ENCODE data around the gene CTTN. TPM values are rescaled to one million over a fixed set of nuclear protein-coding genes. Genes with fewer than 3 reads are reported as not detected.

The CTTN gene
- total and polyA plus RNA-seq, 3 donors from 2014 or later = 136 to 377 (median 354) TPM

DNA sequence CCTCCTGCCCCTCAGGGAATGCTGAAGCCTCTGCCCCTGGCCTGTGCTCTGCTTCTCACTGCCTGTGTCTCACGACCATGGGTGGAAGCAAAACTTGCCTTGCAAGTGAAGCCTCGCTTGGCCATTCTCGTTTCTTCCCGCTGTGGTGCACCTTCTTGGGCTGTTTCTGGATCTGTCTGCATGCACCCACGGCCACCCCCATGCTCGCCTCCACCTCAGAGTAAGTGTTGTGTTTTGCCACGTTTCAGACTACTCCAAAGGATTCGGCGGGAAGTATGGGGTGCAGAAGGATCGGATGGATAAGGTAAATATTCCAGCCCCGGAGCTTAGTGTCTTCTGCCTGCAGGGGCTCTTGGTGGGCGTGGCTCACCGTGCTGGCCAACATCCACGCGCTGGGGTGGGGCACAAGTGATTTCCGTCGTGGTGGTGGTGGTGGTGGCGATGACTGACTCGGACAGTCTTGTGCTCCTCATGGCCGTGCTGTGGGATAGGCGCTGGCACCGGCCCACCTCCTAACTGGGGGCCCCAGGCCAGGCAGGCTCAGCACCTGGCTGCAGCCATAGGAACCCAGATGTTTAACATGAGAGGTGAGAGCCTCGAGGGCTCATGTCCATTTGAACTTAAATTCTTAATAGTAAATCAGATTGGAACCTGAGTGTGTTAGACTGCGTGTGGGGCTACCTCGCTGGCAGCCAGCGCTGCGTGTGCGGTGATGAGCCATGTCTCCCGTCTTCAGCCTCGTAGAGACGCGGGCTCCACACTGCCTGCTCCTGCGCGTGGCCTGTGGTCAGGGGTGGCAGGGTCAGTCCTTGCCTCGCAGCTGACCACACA is 24.6 kb downstream of the CTTN start:
- H3K4me3 ChIP-seq = no peak overlapping the region
- intact Hi-C loops (cut with DNase I; ENCODE audit: low total_unique reads) = no loop called here
- TF ChIP-seq CTCF (IDR thresholded peaks at IDR 0.05) = no peak
- no peak for TF ChIP-seq POLR2A (IDR thresholded peaks at IDR 0.05)

GRCh38 chr11:70423523-70424505 is 25.5 kb downstream of the CTTN start:
- intact Hi-C loops (cut with DNase I; ENCODE audit: low total_unique reads) = no loop called here
- TF ChIP-seq CTCF (IDR thresholded peaks at IDR 0.05) = no peak
- no peak for TF ChIP-seq POLR2A (IDR thresholded peaks at IDR 0.05)
- H3K4me3 ChIP-seq = no peak overlapping the region
- DNase-seq = no peak
- no peaks in the 10 kb centered on the region for H3K36me3 ChIP-seq (ENCODE audit: low read depth, missing control alignments)
- no peaks in the 10 kb centered on the region for H3K9me3 ChIP-seq
- H3K27ac ChIP-seq = no peak overlapping the region
- peaks cover 8% of the 10 kb centered on the region for H3K4me1 ChIP-seq
- 90 to 91% methylated on average over 26 to 34 of the region's 34 CpGs for WGBS, 2 donors
- H3K27me3 ChIP-seq = no peaks in the 10 kb centered on the region

More for the DNA sequence above, 24.6 kb downstream of the CTTN start:
- 94% methylated on average over 35 of the region's 35 CpGs for WGBS, 2 donors
- Histone ChIP-seq H3K27ac (no peak overlapping the region), H3K9me3 (no peaks in the 10 kb centered on the region), H3K36me3 (ENCODE audit: low read depth, missing control alignments) (no peaks in the 10 kb centered on the region), H3K27me3 (no peaks in the 10 kb centered on the region), H3K4me1 (peaks cover 8% of the 10 kb centered on the region)
- no peak for DNase-seq

DNA sequence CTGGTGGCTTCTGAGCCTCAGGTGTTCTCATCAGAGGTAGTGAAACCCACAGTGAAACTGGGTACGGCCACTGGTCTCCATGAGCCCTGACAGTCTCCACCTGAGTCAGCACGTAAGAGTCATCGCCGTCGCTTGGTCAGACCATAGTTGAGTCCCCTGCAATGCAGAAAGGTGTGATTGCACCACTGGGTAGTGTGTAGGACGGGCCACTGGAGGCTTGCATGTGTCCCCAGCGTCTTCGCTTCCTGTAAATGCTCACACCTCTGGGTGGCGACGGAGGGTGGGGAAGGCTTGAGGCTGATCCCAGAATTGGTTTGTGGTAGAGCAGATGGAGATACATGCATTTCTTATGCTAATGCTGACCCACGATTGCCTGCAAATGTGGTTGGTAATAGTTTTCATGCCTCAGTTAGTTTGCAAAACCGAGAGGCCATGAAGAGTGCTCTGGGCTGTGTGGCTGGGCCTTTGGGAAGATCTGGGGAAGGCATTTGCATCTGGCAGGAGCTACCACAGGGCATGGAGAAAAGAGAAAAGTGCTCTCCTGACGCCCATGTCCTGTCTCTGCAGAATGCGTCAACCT is 26.5 kb downstream of the CTTN start:
- no peak for DNase-seq
- 87 to 94% methylated on average over 6 to 14 of the region's 14 CpGs for WGBS, 2 donors
- Histone ChIP-seq H3K9me3 (no peaks in the 10 kb centered on the region), H3K4me1 (peaks cover 8% of the 10 kb centered on the region), H3K4me3 (no peak overlapping the region), H3K27me3 (no peaks in the 10 kb centered on the region), H3K27ac (no peak overlapping the region), H3K36me3 (ENCODE audit: low read depth, missing control alignments) (no peaks in the 10 kb centered on the region)
- no peak for TF ChIP-seq CTCF (IDR thresholded peaks at IDR 0.05)
- TF ChIP-seq POLR2A (IDR thresholded peaks at IDR 0.05) = no peak
- intact Hi-C loops (cut with DNase I; ENCODE audit: low total_unique reads) = no loop called here

DNA sequence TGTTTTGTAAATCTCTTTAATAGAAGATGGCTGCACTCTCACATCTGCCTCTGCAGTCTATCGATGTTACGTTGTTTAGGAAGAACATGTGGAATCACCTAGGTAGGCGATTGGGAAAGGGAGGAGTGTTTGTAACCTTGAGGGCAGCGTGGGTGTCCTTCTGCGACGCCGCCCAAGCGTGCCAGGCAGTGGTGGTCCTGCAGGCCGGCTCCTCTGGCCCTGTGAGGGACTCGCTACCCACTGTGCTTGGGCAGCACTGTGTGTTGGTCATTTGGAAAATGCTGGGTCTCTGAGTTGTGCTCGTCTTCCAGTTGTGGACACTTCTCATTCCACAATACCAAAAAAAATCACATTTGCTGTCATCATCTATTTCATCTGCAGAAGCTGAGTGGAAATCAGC is 29.1 kb downstream of the CTTN start:
- intact Hi-C loops (cut with DNase I; ENCODE audit: low total_unique reads) = no loop called here
- DNase-seq = no peak
- WGBS, 2 donors = 80 to 97% methylated on average over 11 of the region's 11 CpGs
- Histone ChIP-seq H3K9me3 (no peaks in the 10 kb centered on the region), H3K4me1 (no peaks in the 10 kb centered on the region), H3K27me3 (no peaks in the 10 kb centered on the region), H3K27ac (no peak overlapping the region), H3K4me3 (no peak overlapping the region), H3K36me3 (ENCODE audit: low read depth, missing control alignments) (no peaks in the 10 kb centered on the region)
- no peak for TF ChIP-seq CTCF (IDR thresholded peaks at IDR 0.05)
- TF ChIP-seq POLR2A (IDR thresholded peaks at IDR 0.05) = no peak

Data from testis (tissue), 3 donors.